ENCODE measurements around the gene CDH11.

The CDH11 gene

GRCh38 chr16:64919929-64920607, 201.8 kb downstream of the CDH11 start:
- Mint-ChIP-seq H3K27me3 (no peaks in the 10 kb centered on the region), H3K36me3 (no peaks in the 10 kb centered on the region), H3K9me3 (peaks cover 12% of the 10 kb centered on the region), H3K27ac (no peak overlapping the region), H3K4me1 (no peaks in the 10 kb centered on the region), H3K4me3 (no peak overlapping the region)
- no peak for ATAC-seq

GRCh38 chr16:64919141-64919540, 202.7 kb downstream of the CDH11 start:
- no peaks in the 10 kb centered on the region for H3K4me1 Mint-ChIP-seq
- no peak for ATAC-seq
- H3K27ac Mint-ChIP-seq: no peak overlapping the region
- H3K36me3 Mint-ChIP-seq: no peaks in the 10 kb centered on the region
- no peak overlapping the region for H3K4me3 Mint-ChIP-seq
- no peaks in the 10 kb centered on the region for H3K27me3 Mint-ChIP-seq
- H3K9me3 Mint-ChIP-seq: peaks cover 12% of the 10 kb centered on the region

- no peak overlapping the region for H3K4me3 Mint-ChIP-seq
- no peaks in the 10 kb centered on the region for H3K4me1 Mint-ChIP-seq
- H3K27me3 Mint-ChIP-seq: no peaks in the 10 kb centered on the region
- H3K9me3 Mint-ChIP-seq: peaks cover 7% of the 10 kb centered on the region
- no peaks in the 10 kb centered on the region for H3K36me3 Mint-ChIP-seq
- no peak for ATAC-seq
- H3K27ac Mint-ChIP-seq: no peak overlapping the region
These were observed 205.8 kb downstream of the CDH11 start for GRCh38 chr16:64916051-64916450.

- H3K9me3 Mint-ChIP-seq: peaks cover 4% of the 10 kb centered on the region
- H3K4me1 Mint-ChIP-seq: no peaks in the 10 kb centered on the region
- no peaks in the 10 kb centered on the region for H3K36me3 Mint-ChIP-seq
- H3K4me3 Mint-ChIP-seq: no peak overlapping the region
- H3K27me3 Mint-ChIP-seq: no peaks in the 10 kb centered on the region
- ATAC-seq: no peak
- no peak overlapping the region for H3K27ac Mint-ChIP-seq
These were observed 211.5 kb downstream of the CDH11 start for GRCh38 chr16:64910356-64910755.

- H3K27me3 Mint-ChIP-seq: no peaks in the 10 kb centered on the region
- peaks cover 11% of the 10 kb centered on the region for H3K9me3 Mint-ChIP-seq
- no peaks in the 10 kb centered on the region for H3K4me1 Mint-ChIP-seq
- H3K27ac Mint-ChIP-seq: no peak overlapping the region
- no peak for ATAC-seq
- H3K36me3 Mint-ChIP-seq: no peaks in the 10 kb centered on the region
- H3K4me3 Mint-ChIP-seq: no peak overlapping the region
These were observed 214.0 kb downstream of the CDH11 start for GRCh38 chr16:64907844-64908243.

- H3K4me1 Mint-ChIP-seq: no peaks in the 10 kb centered on the region
- no peak overlapping the region for H3K4me3 Mint-ChIP-seq
- no peak overlapping the region for H3K27ac Mint-ChIP-seq
- peaks cover 11% of the 10 kb centered on the region for H3K9me3 Mint-ChIP-seq
- no peaks in the 10 kb centered on the region for H3K36me3 Mint-ChIP-seq
- no peaks in the 10 kb centered on the region for H3K27me3 Mint-ChIP-seq
- no peak for ATAC-seq
These were observed 218.1 kb downstream of the CDH11 start for GRCh38 chr16:64903770-64904169.

GRCh38 chr16:64900517-64900916, 221.3 kb downstream of the CDH11 start:
- no peak for ATAC-seq
- Mint-ChIP-seq H3K27me3 (no peaks in the 10 kb centered on the region), H3K36me3 (no peaks in the 10 kb centered on the region), H3K9me3 (peaks cover 7% of the 10 kb centered on the region), H3K27ac (no peak overlapping the region), H3K4me3 (no peak overlapping the region), H3K4me1 (no peaks in the 10 kb centered on the region)

GRCh38 chr16:64900019-64900418, 221.8 kb downstream of the CDH11 start:
- no peak overlapping the region for H3K4me3 Mint-ChIP-seq
- peaks cover 7% of the 10 kb centered on the region for H3K9me3 Mint-ChIP-seq

GRCh38 chr16:64898159-64898558, 223.7 kb downstream of the CDH11 start:
- H3K27me3 Mint-ChIP-seq: no peaks in the 10 kb centered on the region
- no peaks in the 10 kb centered on the region for H3K36me3 Mint-ChIP-seq
- H3K4me1 Mint-ChIP-seq: no peaks in the 10 kb centered on the region
- ATAC-seq: no peak
- H3K9me3 Mint-ChIP-seq: no peaks in the 10 kb centered on the region
- H3K4me3 Mint-ChIP-seq: no peak overlapping the region
- no peak overlapping the region for H3K27ac Mint-ChIP-seq

More at GRCh38 chr16:64900019-64900418, 221.8 kb downstream of the CDH11 start:
- H3K4me1 Mint-ChIP-seq: no peaks in the 10 kb centered on the region
- ATAC-seq: no peak
- no peak overlapping the region for H3K27ac Mint-ChIP-seq
- H3K27me3 Mint-ChIP-seq: no peaks in the 10 kb centered on the region
- H3K36me3 Mint-ChIP-seq: no peaks in the 10 kb centered on the region

All from stimulated activated memory B cell treated with anti-CD40 and anti-IgM and Interleukin-4, amounts not matched to agents 10 μg/mL and 1 μg/mL and 100 μg/mL, for 72 hours (primary cell).